ENCODE results near the gene ZNF276. TPM values are rescaled to one million over a fixed set of nuclear protein-coding genes. Genes with fewer than 3 reads are reported as not detected.

ZNF276 gene
- total RNA-seq, 1 experiment from 2014 or later = 32.7 TPM

GRCh38 chr16:89695086-89695874 is 26.1 kb upstream of the ZNF276 start:
- peaks cover 50% of the 10 kb centered on the region for H3K36me3 Mint-ChIP-seq (ENCODE audit: insufficient read depth, unreplicated experiment)

GRCh38 chr16:89695875-89696669 is 25.3 kb upstream of the ZNF276 start:
- peaks cover 45% of the 10 kb centered on the region for H3K36me3 Mint-ChIP-seq (ENCODE audit: insufficient read depth, unreplicated experiment)
- no peak for TF ChIP-seq CTCF (IDR thresholded peaks at IDR 0.05; ENCODE audit: unreplicated experiment)
- DNase-seq (ENCODE audit: unreplicated experiment) = no peak
- no peaks in the 10 kb centered on the region for H3K4me1 Mint-ChIP-seq (ENCODE audit: insufficient read depth, unreplicated experiment)
- no peak overlapping the region for H3K27ac Mint-ChIP-seq (ENCODE audit: low read depth, unreplicated experiment)
- no peak overlapping the region for H3K4me3 Mint-ChIP-seq (ENCODE audit: unreplicated experiment)
- TSS peak; percentile 63 for BruUV-seq (replicated peaks)
- no peaks in the 10 kb centered on the region for H3K27me3 Mint-ChIP-seq (ENCODE audit: insufficient read depth, unreplicated experiment)
- H3K9me3 Mint-ChIP-seq (ENCODE audit: unreplicated experiment) = no peaks in the 10 kb centered on the region
- ChIA-PET POLR2A (interaction anchor here (0.6 kb wide), 1 partner anchor 105 kb away, joined by 5 read pairs; no protein-coding TSS in a partner anchor), CTCF (interaction anchor here (0.6 to 1.1 kb wide), 3 partner anchors 10 to 380 kb away, joined by 3 read pairs; no protein-coding TSS in a partner anchor)
- intact Hi-C loops (cut with micrococcal nuclease) = no loop called here

More at GRCh38 chr16:89695086-89695874, 26.1 kb upstream of the ZNF276 start:
- ChIA-PET POLR2A (interaction anchor here (0.6 to 0.9 kb wide), 2 partner anchors 14 to 106 kb away, joined by 3 to 5 read pairs; no protein-coding TSS in a partner anchor), CTCF (interaction anchor here (1.1 kb wide), 2 partner anchors 11 to 166 kb away, joined by 3 to 4 read pairs; no protein-coding TSS in a partner anchor)
- no peak for DNase-seq (ENCODE audit: unreplicated experiment)
- Mint-ChIP-seq H3K27me3 (ENCODE audit: insufficient read depth, unreplicated experiment) (no peaks in the 10 kb centered on the region), H3K4me3 (ENCODE audit: unreplicated experiment) (no peak overlapping the region), H3K27ac (ENCODE audit: low read depth, unreplicated experiment) (no peak overlapping the region), H3K4me1 (ENCODE audit: insufficient read depth, unreplicated experiment) (no peaks in the 10 kb centered on the region), H3K9me3 (ENCODE audit: unreplicated experiment) (no peaks in the 10 kb centered on the region)
- TF ChIP-seq CTCF (IDR thresholded peaks at IDR 0.05; ENCODE audit: unreplicated experiment) = no peak
- intact Hi-C loops (cut with micrococcal nuclease) = no loop called here
- no TSS peak for BruUV-seq (replicated peaks)

DNA sequence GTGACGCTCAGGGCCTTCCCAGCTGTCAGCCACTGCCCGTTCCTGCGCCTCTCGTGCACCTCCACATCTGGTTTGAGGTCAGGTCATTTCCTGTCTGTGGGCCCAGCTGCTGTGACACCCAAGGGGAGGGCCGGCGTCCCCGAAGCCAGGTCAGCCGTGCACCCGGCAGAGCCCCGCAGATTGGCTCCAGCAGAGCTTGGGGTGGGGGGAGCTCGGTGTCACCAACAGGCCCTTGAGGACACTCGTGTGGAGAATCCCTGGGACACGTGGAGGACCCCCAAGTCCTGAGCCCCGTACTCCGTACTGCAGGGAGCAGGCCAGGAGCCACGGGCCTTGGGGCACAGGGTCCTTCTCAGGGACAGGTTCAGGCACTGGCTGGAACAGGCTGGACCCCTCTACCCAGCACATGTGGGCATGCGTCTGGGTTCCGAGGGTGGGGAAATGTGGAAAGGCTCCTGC is 24.6 kb upstream of the ZNF276 start:
- no TSS peak for BruUV-seq (replicated peaks)
- TF ChIP-seq CTCF (IDR thresholded peaks at IDR 0.05; ENCODE audit: unreplicated experiment) = no peak

More for the DNA sequence above, 24.6 kb upstream of the ZNF276 start:
- H3K27ac Mint-ChIP-seq (ENCODE audit: low read depth, unreplicated experiment) = no peak overlapping the region
- no peak for DNase-seq (ENCODE audit: unreplicated experiment)
- ChIA-PET POLR2A (interaction anchor here (0.9 to 2.7 kb wide), 2 partner anchors 7 to 10 kb away, joined by 3 to 10 read pairs; partner anchors contain the start of gene CDK10), CTCF (interaction anchor here (0.7 to 1.1 kb wide), 2 partner anchors 9 to 165 kb away, joined by 3 read pairs; no protein-coding TSS in a partner anchor)
- no peaks in the 10 kb centered on the region for H3K27me3 Mint-ChIP-seq (ENCODE audit: insufficient read depth, unreplicated experiment)
- H3K4me1 Mint-ChIP-seq (ENCODE audit: insufficient read depth, unreplicated experiment) = no peaks in the 10 kb centered on the region
- H3K4me3 Mint-ChIP-seq (ENCODE audit: unreplicated experiment) = no peak overlapping the region
- no peaks in the 10 kb centered on the region for H3K9me3 Mint-ChIP-seq (ENCODE audit: unreplicated experiment)
- peaks cover 44% of the 10 kb centered on the region for H3K36me3 Mint-ChIP-seq (ENCODE audit: insufficient read depth, unreplicated experiment)
- intact Hi-C loops (cut with micrococcal nuclease) = no loop called here

All from MCF 10A (cell line).